GM19240 (cell line): Measurements from ENCODE around the gene RNF151.
"Not testable (repeated sequence)": the region's sequence is repeated elsewhere in the genome, so short reads cannot be mapped to it uniquely, and the experiment has no call there.

Experiments
- DNase-seq: peaks from one replicate; pipeline ENCODE4 v3.0.0; 2011; ENCODE audit warnings: low spot score; ENCODE audit not compliant: insufficient read length

The RNF151 gene, protein sequence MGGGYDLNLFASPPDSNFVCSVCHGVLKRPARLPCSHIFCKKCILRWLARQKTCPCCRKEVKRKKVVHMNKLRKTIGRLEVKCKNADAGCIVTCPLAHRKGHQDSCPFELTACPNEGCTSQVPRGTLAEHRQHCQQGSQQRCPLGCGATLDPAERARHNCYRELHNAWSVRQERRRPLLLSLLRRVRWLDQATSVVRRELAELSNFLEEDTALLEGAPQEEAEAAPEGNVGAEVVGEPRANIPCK

GRCh38 chr16:1966460-1966859 lies at the start of gene RNF151:
TSS of gene RNF151 (plus strand) at chr16:1966856. CDS start at chr16:1966882, 26 bp downstream.
- no peak for DNase-seq

DNA sequence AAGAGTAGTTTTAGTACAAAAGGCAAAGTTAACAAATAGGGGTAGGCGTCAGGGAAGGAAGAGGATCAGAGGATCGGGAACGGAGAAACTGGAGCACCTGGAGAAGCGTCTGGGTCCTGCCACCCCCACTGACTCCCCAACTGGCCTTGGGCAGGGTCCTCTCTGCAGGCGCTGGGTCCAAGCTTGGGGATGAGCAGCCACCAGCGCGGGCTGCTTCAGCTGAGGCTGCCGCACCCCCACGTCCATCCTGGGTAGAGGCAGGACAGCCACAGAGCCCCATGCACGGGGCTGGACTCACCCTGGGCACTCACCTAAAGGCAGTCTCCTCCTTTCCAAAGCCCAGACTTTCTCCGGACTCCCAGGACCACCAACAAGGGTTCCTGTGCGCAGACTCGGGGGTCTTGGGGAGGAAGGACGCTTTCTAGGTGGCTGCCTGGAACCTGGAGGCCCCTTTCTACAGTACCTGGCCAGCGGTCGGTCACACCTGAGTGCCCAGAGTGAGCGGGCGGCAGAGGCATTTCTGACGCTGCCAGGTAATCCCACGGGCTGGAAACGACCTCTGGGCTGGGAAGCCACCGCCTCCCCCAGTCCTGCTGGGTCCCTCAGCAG lies 49.5 kb upstream of the RNF151 start:
- DNase-seq = no peak

GRCh38 chr16:1917665-1918350 lies 48.8 kb upstream of the RNF151 start:
- DNase-seq = no peak

DNA sequence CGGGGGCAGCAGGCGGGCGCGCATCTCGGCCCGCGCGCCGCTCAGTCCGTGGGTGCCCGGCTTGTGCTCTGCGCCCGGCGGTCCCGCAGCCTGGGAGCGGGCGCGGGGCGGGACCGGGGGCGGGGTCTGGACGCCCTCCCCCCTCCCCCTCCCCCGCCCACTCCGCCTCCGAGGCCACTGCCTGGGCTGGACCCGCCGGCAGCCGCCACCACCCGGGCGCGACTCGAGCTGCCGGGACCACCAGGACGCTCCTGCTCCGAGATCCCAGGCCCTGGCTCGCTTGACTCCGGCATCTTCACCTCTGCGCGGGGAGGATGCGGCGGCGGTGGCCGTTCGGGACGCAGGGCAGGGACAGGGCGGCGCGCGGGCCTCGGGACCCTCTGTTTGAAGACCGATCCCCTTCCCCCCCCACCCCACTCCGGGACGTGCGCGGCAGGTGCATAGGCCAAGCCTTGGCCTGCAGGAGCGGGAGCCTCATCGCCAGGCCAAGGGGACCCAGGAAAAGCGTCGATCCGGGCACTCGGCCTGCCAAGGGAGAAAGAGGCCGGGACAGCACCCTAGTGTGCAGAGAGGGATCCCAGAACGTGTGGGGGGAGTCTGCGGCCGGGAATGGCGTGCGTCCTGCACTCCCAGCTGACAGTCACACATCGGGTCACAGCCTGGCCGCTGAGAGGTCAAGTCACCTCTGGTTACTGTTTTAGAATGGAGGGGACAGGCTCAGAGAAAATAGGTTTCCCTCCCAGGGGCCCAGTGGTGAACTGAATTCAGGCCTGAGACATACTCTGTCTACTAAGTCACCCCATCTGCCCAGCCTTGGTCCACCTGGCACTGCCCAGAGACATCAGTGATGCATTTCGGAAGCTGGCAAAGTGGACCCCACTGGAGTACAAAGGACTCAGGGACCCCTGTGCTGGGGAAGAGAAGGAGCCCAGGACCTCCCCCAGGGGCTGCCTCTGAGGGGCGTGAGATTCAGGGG lies 48.0 kb upstream of the RNF151 start, which contains the start of gene HS3ST6:
HS3ST6 (minus strand) TSS at position 65 of the 976 bp plus-strand sequence. CDS start 92 bp downstream, outside the sequence.
- no peak for DNase-seq

DNA sequence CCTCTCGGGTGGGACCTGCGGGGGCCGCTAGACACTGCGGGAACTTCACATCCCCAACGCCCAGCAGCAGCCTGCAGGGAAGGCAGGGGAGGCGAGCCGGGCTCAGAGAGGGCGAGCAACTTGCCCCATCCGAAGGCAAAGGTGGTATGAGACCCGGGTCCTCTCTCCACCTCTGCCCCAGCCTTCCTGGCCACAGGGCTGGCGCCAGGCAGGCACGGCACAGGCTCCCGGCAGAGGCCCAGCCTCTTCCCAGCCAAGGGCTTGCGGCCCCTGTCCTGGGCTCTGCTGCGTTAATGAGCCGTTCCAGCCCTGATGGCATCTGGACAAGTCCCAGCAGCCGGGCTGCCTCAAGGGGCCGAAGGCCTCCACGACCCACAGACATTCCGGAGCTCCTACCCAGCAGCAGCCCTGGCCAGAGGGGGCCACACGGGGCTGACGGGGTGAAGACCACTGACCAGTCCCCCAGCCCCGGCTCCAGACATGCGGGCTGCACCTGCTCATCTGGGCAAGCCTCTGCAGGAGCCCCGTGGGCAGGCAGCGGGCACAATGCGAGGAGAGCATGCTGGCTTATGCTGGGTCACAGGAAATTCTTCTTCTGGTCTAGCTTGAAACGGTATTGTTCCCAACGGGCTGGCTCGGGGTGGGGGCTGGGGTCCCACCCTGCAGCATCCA lies 47.2 kb upstream of the RNF151 start:
- DNase-seq = no peak

DNA sequence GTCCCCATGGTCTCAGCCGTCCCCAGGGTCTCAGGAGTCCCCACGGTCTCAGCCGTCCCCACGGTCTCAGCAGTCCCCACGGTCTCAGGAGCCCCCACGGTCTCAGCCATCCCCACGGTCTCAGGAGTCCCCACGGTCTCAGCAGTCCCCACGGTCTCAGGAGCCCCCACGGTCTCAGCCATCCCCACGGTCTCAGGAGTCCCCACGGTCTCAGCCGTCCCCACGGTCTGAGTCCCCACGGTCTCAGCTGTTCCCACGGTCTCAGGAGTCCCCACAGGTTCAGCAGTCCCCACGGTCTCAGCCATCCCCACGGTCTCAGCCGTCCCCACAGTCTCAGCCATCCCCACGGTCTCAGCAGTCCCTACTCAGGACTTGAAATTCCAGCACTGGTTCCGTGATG lies 46.5 kb upstream of the RNF151 start:
- not testable (repeated sequence) for DNase-seq

- DNase-seq = no peak
These were observed 45.9 kb upstream of the RNF151 start for GRCh38 chr16:1920727-1921171.

GRCh38 chr16:1922357-1922756 lies 44.3 kb upstream of the RNF151 start:
- DNase-seq = no peak

DNA sequence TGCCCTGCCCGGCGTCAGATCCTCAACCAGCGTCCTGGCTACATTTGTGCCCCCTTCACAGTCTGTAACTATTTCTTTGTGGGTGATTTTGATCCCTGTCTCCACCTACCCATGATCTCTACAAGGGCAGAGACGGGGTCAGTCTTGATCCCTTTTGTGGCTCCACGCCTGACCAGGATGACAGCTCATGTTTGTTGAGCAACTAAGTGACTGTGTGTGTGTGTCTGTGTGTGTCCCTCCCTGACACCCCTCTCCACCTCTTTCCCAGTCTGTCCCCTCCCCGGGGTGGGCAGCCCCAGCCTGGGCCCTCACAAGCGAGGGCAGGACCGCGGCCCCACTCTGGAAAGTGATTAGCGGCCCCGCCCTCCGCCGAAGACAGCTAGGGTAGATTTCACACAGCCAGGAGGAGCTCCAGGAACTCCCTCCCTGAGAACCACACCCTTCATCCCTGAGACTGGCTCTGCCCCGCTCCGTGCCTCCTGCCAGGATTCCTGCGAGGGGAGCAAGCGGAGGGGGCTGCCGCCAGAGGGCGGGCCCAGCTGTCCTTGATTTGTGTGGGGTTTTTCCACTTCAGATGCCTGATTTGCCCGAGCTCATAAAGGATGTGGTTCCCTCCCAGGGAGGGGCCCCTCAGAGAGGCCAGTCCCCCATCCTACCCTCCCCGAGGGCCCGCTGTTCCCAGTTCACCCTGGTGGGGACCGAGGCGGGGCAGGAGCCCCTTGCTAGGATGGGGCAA lies 43.2 kb upstream of the RNF151 start:
- DNase-seq = no peak

DNA sequence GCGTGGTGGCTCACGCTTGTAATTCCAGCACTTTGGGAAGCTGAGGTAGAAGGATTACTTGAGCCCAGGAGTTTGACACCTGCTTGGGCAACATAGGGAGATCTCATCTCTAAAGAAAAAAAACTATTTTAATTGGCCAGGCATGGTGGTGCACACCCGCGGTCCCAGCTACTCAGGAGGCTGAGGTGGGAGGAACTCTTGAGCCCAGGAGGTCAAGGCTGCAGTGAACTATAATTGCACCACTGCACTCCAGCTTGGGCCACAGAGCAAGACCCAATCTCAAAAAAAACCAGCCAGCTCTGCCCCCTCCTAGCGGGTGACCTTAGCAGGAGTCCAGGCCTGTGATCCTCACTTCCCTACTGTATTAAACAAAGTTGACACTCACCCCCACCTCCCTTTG lies 42.6 kb upstream of the RNF151 start:
- no peak for DNase-seq

GRCh38 chr16:1926271-1926670 lies 40.4 kb upstream of the RNF151 start:
- no peak for DNase-seq

DNA sequence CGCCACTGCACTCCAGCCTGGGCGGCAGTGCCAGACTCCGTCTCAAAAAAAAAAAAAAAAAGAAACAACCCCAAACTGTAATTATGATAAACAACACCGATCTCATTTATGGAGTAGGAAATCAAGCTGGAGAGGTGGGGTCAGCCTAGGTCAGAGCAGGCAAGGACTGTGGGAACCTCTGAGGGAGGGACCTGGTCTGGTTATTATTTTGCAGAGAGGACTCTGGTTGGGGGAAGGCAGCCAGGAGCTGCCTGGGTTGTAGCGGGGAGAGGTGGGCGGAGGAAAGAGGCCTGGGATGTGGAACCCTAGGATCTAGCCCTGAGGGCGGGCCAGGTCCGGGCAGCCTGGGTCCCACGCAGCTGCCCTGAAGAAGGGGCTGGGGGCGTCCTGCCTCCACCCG lies 37.6 kb upstream of the RNF151 start:
- no peak for DNase-seq

DNA sequence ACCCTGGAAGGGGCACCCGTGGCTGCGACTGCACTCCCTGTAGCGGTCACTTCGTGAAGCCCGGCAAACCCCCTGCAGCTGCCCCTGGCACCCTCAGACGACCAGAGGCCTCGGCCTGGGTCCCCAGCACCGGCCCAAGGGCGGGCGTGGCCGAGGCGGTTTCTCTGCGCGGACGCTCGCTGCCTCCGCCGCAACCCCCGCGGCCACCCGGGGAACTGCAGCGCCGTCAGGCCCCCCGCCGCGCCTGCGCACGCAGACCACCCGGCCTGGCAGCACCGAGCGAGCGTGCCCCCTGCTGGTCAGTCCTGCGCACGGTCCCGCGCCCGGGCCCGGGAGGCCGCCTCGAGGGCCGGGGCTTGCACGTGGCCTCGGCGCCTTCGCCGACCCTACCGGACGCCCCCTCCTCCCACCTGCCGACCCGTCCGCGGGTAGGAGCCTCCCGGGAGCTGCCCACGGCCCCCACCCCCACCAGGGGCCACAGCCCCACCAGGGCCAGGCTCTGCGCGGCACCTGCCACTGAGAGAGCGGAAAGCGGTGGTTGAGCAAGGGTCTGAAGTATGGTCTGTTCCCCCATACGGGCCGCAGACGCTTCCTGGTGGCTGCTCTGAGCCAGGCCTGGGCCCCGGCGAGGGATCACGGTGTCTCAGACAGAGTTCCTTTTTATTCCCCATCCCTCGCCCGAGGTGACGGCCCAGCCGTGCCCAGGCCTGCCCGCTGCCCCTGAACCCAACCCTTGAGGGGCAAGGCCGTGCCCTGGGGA lies 36.9 kb upstream of the RNF151 start:
- DNase-seq = peak; percentile 96

GRCh38 chr16:1930338-1930720 lies 36.3 kb upstream of the RNF151 start:
- no peak for DNase-seq

DNA sequence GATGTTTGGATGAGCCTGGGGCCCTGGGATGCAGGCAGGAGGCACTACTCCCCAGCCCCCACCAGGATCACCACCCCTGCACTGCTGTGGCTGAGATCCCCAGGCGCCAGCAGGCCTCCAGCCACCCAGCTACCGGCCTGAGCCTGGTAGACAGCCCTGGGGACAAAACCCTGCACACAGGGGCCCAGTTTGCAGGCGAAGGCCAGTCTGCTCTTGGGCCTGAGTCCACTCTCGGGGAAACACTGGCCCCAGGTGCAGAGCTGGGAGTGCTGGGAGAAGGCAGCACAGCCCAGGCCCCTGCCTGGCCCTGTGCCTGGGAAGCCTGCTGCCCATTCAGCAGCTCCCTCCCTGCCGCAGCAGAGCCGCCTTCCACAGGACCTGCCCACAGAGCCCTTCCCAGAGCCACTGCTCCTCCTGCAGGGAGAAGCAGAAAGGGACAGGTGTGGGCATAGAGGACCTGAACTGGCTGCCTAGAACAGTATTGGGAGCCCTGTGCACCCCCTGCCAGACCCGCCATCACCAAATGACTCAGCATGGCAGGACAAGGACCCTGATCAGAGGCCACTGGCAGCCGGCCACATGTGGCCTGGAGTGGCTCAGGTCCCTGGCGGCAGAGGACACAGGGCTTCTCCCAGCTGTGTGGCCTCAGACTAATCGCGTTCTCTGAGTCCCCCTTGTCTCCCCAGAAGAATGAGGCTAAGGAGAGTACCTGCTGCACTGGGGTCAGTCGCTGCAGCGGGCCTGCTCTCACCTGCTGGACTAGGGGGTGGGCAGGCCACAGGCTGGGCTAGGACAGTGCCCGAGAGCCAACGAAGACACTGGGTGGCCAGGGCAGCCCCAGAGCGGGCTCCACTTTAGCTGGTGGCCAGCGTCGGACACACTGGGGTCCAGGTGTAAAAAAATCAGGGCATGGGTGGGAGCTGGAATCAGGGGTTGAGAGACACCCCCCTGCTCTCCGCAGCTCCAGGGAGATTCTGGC lies 34.3 kb upstream of the RNF151 start:
- no peak for DNase-seq

DNA sequence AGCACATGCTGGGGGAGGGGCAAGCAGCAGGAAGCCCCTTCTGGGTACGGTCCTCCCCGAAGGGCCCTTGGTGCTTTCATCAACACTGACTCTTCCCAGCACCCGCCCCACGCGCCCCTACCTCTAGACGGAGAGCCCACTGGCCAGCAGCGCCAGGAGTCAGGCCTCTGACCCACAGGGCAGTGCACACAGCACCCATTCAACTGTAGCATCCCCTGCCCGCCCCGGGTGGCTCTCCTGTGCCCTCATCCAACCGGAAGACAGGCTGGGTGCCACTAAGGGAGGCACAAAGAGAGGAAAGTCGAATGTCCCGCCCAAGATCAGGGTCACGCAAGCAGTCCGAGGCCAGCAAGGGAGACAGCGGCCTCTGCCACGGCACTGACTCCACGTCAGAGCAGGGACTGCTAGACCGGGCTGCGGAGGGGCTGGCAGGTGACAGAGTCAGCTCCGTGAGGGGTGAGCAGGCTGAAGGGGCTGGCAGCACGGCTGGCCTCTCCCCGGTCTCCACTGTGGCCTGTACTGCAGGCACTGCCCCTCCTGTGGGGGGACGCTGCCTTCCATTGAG lies 33.5 kb upstream of the RNF151 start:
- no peak for DNase-seq

- no peak for DNase-seq
These were observed 29.6 kb upstream of the RNF151 start for GRCh38 chr16:1936945-1937479.

GRCh38 chr16:1938316-1938715 lies 28.3 kb upstream of the RNF151 start:
- DNase-seq = no peak
